OCI-LY7 (cell line): ENCODE measurements around the gene ORC4. TPM values are rescaled to one million over a fixed set of nuclear protein-coding genes. Genes with fewer than 3 reads are reported as not detected.
A peak's percentile ranks its signal among the peaks of the same experiment; 100 is the strongest.

Experiments
- Bru-seq: library from RNA; stranded (reverse); fragments of 400-500 nt; gene quantifications from one replicate; lab custom pipeline; 2021; lab: Mats Ljungman, UMichigan
- BruChase-seq, 2 experiments: library from RNA; stranded (reverse); fragments of 400-500 nt; gene quantifications; one replicate each; lab custom pipeline; 2021; lab: Mats Ljungman, UMichigan
- BruUV-seq: library from RNA; stranded (reverse); fragments of 400-500 nt; replicated peaks from 2 replicates; lab custom pipeline; 2021; lab: Mats Ljungman, UMichigan
- CTCF ChIA-PET: fragments of 300-600 bp; sonication (Branson Sonifier 250); formaldehyde crosslinking; loops from one replicate; lab custom pipeline; 2022; ENCODE audit warnings: antibody characterized with exemption; ENCODE audit not compliant: unreplicated experiment; lab: Charles Lee
- POLR2A ChIA-PET: fragments of 300-600 bp; sonication (Branson Sonifier 250); formaldehyde crosslinking; loops from one replicate; lab custom pipeline; 2022; ENCODE audit warnings: antibody characterized with exemption; lab: Charles Lee
- DNase-seq: peaks from one replicate; pipeline ENCODE4 v3.0.0-alpha.2; 2015; ENCODE audit warnings: low spot score
- H2AFZ ChIP-seq: fragments of 200-600 bp; sonication (generic), shearing (Covaris generic); 2 replicates; pipeline ENCODE4 v1.6.1; 2014; ENCODE audit warnings: mild to moderate bottlenecking, antibody characterized with exemption, low read length, moderate library complexity
- H3K27ac ChIP-seq: fragments of 200-600 bp; sonication (generic); 2 replicates; pipeline ENCODE4 v1.5.1; 2014; ENCODE audit warnings: mixed run types, low read depth, mild to moderate bottlenecking, moderate library complexity, low read length, inconsistent platforms; ENCODE audit not compliant: poor library complexity, severe bottlenecking
- H3K36me3 ChIP-seq: fragments of 200-600 bp; sonication (generic); 2 replicates; pipeline ENCODE4 v1.6.1; 2014; ENCODE audit warnings: mild to moderate bottlenecking, antibody characterized with exemption, low read length, moderate library complexity, mixed read lengths; ENCODE audit not compliant: insufficient read depth
- H3K4me1 ChIP-seq: fragments of 200-600 bp; sonication (generic); 2 replicates; pipeline ENCODE4 v1.5.1; 2014; ENCODE audit warnings: mild to moderate bottlenecking, low read length; ENCODE audit not compliant: insufficient read depth, poor library complexity, severe bottlenecking
- H3K4me2 ChIP-seq: fragments of 200-600 bp; sonication (generic); 2 replicates; pipeline ENCODE4 v1.6.1; 2014; ENCODE audit warnings: mild to moderate bottlenecking, low read length
- H3K4me3 ChIP-seq: fragments of 200-600 bp; sonication (generic); 2 replicates; pipeline ENCODE4 v1.5.1; 2014; ENCODE audit warnings: mild to moderate bottlenecking, low read depth, low read length; ENCODE audit not compliant: poor library complexity, severe bottlenecking
- H3K79me2 ChIP-seq: fragments of 200-600 bp; sonication (generic); 2 replicates; pipeline ENCODE4 v1.6.1; 2016; ENCODE audit warnings: low read depth, mild to moderate bottlenecking, low read length, moderate library complexity, mixed read lengths; ENCODE audit not compliant: insufficient read depth
- H3K9me2 ChIP-seq: fragments of 200-600 bp; sonication (generic); 2 replicates; pipeline ENCODE4 v1.6.1; 2016; ENCODE audit warnings: mild to moderate bottlenecking, low read length, mixed read lengths; ENCODE audit not compliant: insufficient read depth
- H3K9me3 ChIP-seq: fragments of 200-600 bp; sonication (generic); 2 replicates; pipeline ENCODE4 v1.6.1; 2014; ENCODE audit warnings: mild to moderate bottlenecking, mixed run types, low read length, mixed read lengths
- H4K20me1 ChIP-seq: fragments of 200-600 bp; sonication (generic); 2 replicates; pipeline ENCODE4 v1.6.1; 2014; ENCODE audit warnings: mild to moderate bottlenecking, antibody characterized with exemption, low read length, moderate library complexity, mixed read lengths; ENCODE audit not compliant: insufficient read depth
- CTCF ChIP-seq: fragments of 200-600 bp; sonication (generic); conservative IDR thresholded peaks from 2 replicates; pipeline ENCODE4 v1.5.1; 2014; ENCODE audit warnings: mild to moderate bottlenecking, antibody characterized with exemption, low read length, moderate library complexity, mixed read lengths
- EZH2phosphoT487 ChIP-seq: fragments of 200-600 bp; sonication (generic); IDR thresholded peaks from 2 replicates; pipeline ENCODE4 v1.6.1; 2018; ENCODE audit warnings: low read depth, borderline replicate concordance, mild to moderate bottlenecking, mixed run types, antibody characterized with exemption, low read length, moderate library complexity, mixed read lengths
- intact Hi-C: fragments of 100-400 bp; cut with micrococcal nuclease; formaldehyde crosslinking; loops from one replicate; pipeline ENCODE4 v1.10.0; 2022; ENCODE audit not compliant: unreplicated experiment
- long read RNA-seq: library from polyadenylated mRNA; stranded (forward); transcript quantifications from one replicate; pipeline ENCODE4 v2.0.0, GENCODE V29; 2022
- total RNA-seq, 2 experiments: library from RNA; depleted of rRNA in 1 of 2; stranded (reverse); fragments of >200 nt in 1 of 2; shearing (Covaris generic) in 1 of 2; gene quantifications; 2 replicates each; pipeline ENCODE4 v1.2.3, GENCODE V29; 2014 to 2022

ORC4 gene
- 20.3 and 21.0 TPM in 2 replicates for total RNA-seq (2014; rRNA removed; shearing (Covaris generic))
- 32.9 and 37.4 TPM in 2 replicates for total RNA-seq (2022)
- percentile 78 among the genes with signal in this experiment for Bru-seq, nascent RNA
- percentile 63 among the genes with signal in this experiment for BruChase-seq, experiment 1, labeled RNA remaining after a 6-hour chase
- percentile 74 among the genes with signal in this experiment for BruChase-seq, experiment 2, labeled RNA remaining after a 2-hour chase
- long read RNA-seq, full-length matches to known transcripts: 33 of 60 reads
- long read RNA-seq, partial matches to known transcripts: 5 of 60 reads
- long read RNA-seq, other reads (novel, unspliced or antisense): 22 of 60 reads

DNA sequence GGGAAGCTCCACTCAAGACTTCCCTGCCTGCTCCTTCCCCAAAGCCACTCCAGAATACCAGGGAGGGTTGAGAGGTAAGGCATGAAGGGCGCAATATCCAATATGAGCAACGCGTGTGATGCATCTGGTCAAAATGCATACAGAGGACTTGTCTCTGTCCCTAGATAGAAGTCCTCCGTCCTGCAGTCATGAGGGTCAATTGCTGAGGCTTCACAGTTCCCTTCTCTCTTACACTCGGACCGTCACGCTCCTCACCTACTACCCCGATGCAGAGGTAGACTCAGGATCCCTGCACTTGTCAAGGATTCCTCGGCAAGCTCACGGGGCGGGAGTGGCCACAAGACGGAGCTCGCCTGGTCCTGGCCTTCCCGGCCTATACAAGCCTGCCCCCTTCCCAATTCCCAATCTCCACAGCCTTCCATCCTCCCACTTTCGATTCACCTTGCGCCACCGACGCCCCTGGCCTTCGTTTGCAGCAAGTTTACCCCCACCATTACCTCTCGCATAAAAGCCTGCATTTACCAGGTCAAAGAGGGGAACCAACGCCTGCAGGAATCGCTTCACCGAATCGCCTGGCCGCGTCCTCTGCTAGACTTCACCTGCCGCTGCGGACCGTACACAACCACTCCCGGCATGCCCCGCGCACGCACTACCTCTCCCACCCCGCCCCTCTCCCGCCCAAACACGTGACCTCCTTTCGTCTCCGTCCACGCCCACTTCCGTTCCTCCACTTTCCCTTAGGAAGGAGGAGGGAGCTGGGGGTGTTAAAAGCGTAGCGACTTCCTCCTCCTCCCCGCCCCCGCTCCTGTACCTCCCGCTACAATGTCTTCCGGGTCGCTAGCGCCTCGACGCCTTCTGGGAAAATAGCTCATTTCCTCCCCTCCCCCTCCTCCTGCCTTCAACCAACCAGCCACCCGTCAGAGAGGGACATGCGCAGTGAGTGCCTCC is at the start of gene ORC4:
Gene ORC4 (minus strand): TSS at position 627 of the 948 bp plus-strand sequence. CDS start 44,779 bp downstream, outside the sequence.
- Histone ChIP-seq H2AFZ (peak within 1 kb of the TSS; percentile 77), H3K4me3 (peak within 1 kb of the TSS; percentile 91), H3K9me2 (no peaks in the 10 kb centered on the region), H3K27ac (peak within 1 kb of the TSS; percentile 84), H4K20me1 (peaks cover 32% of the 10 kb centered on the region), H3K36me3 (peaks cover 8% of the 10 kb centered on the region), H3K4me1 (peaks cover 35% of the 10 kb centered on the region), H3K4me2 (peak within 1 kb of the TSS; percentile 89), H3K9me3 (no peaks in the 10 kb centered on the region), H3K79me2 (peaks cover 87% of the 10 kb centered on the region)
- peak; percentile 99 for DNase-seq
- ChIA-PET CTCF (interaction anchor here (0.6 kb wide), 4 partner anchors 9 to 1575 kb away, joined by 4 to 13 read pairs (median 7); no protein-coding TSS in a partner anchor), POLR2A (interaction anchor here (0.5 to 1.9 kb wide), 16 partner anchors 9 to 1134 kb away, joined by 3 to 13 read pairs (median 5); no protein-coding TSS in a partner anchor)
- no TSS peak for BruUV-seq
- intact Hi-C loops: loop anchor here (1.0 to 5.0 kb wide), 3 partner anchors 624 to 1566 kb away; partner anchors contain the start of genes EPC2, KIF5C and MMADHC
- TF ChIP-seq EZH2phosphoT487: no peak
- 0 out of 2 replicates have a peak, but pooled peaks have one; percentile 36 for TF ChIP-seq CTCF

DNA sequence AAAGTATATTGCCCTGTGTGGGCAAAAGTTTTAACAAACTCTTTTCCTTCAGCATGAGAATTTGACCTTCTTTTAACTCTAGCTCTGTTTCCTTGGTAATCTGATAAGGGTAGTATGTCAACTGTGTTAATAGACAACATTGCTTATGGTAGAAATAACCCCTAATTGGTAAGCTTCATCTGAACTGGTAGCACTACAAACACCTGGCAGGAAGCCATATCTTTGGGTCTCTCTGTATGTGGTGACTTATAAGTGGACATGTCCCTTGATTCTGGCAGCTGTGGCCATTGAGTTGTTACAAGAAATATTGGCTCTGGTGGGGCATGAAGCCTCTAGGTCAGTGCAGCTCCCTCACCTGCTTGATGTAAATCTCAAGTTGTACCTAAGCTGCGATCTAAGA is 47.3 kb upstream of the ORC4 start:
- Histone ChIP-seq H3K4me3 (no peak overlapping the region), H3K4me2 (no peak overlapping the region), H3K4me1 (no peaks in the 10 kb centered on the region), H3K36me3 (no peaks in the 10 kb centered on the region), H4K20me1 (no peaks in the 10 kb centered on the region), H3K9me3 (no peaks in the 10 kb centered on the region), H3K9me2 (no peaks in the 10 kb centered on the region), H2AFZ (no peak overlapping the region), H3K27ac (no peak overlapping the region), H3K79me2 (no peaks in the 10 kb centered on the region)
- CTCF ChIA-PET: interaction anchor here (0.6 kb wide), 1 partner anchor 1214 kb away, joined by 3 read pairs; no protein-coding TSS in a partner anchor
- no peak for TF ChIP-seq EZH2phosphoT487
- TF ChIP-seq CTCF: no peak
- DNase-seq: no peak
- BruUV-seq: no TSS peak
- intact Hi-C loops: no loop called here
- POLR2A ChIA-PET: interaction anchor here (0.7 kb wide), 1 partner anchor 16 kb away, joined by 3 read pairs; no protein-coding TSS in a partner anchor
